Astrocyte of the cerebellum (primary cell): ENCODE measurements around the gene OR52K2.

Source experiments
- DNase-seq: peaks from one replicate; pipeline ENCODE4 v3.0.0-alpha.2; 2011; ENCODE audit warnings: low read depth
- H3K4me3 ChIP-seq: 2 replicates; pipeline ENCODE4 v1.5.1; 2011; ENCODE audit warnings: mild to moderate bottlenecking, low read depth, low read length, moderate library complexity
- in situ Hi-C: cut with HindIII; loops from 2 replicates; pipeline ENCODE4 v1.10.0; 2017; ENCODE audit warnings: low sequenced_read_pairs
- TF ChIP-seq, protein P1 (sequence below): IDR thresholded peaks from 2 replicates; pipeline ENCODE4 v1.5.1; 2012; ENCODE audit warnings: low read length, low read depth, moderate library complexity, mild to moderate bottlenecking; ENCODE audit errors: missing control alignments

The OR52K2 gene

DNA sequence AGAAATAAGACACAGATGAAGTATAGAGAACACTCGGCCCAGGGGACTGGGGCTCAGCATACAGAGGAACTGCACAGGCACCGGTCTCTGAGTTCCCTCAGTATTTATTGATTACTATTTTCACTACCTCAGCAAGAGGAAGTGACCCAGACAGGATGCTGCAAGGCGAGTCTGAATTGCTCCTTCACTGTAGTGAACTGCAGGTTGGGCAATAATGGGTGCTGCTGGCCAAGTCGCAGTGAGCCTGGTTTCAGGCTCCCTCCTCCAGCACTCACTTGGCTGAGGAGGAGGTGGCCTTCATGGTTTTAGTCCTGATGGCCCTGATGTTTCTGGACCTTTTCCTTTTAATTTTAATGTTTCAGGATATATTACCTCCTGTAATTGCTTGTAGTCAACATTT lies 10.4 kb downstream of the OR52K2 start:
- no peak for DNase-seq
- in situ Hi-C loops, result no loop called here
- H3K4me3 ChIP-seq, result no peak overlapping the region
- TF ChIP-seq, protein P1, sequence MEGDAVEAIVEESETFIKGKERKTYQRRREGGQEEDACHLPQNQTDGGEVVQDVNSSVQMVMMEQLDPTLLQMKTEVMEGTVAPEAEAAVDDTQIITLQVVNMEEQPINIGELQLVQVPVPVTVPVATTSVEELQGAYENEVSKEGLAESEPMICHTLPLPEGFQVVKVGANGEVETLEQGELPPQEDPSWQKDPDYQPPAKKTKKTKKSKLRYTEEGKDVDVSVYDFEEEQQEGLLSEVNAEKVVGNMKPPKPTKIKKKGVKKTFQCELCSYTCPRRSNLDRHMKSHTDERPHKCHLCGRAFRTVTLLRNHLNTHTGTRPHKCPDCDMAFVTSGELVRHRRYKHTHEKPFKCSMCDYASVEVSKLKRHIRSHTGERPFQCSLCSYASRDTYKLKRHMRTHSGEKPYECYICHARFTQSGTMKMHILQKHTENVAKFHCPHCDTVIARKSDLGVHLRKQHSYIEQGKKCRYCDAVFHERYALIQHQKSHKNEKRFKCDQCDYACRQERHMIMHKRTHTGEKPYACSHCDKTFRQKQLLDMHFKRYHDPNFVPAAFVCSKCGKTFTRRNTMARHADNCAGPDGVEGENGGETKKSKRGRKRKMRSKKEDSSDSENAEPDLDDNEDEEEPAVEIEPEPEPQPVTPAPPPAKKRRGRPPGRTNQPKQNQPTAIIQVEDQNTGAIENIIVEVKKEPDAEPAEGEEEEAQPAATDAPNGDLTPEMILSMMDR, result no peak

GRCh38 chr11:4460151-4460550 lies 11.1 kb downstream of the OR52K2 start:
- H3K4me3 ChIP-seq, result no peak overlapping the region
- no peak for DNase-seq
- in situ Hi-C loops, result no loop called here
- TF ChIP-seq, protein P1, result no peak

DNA sequence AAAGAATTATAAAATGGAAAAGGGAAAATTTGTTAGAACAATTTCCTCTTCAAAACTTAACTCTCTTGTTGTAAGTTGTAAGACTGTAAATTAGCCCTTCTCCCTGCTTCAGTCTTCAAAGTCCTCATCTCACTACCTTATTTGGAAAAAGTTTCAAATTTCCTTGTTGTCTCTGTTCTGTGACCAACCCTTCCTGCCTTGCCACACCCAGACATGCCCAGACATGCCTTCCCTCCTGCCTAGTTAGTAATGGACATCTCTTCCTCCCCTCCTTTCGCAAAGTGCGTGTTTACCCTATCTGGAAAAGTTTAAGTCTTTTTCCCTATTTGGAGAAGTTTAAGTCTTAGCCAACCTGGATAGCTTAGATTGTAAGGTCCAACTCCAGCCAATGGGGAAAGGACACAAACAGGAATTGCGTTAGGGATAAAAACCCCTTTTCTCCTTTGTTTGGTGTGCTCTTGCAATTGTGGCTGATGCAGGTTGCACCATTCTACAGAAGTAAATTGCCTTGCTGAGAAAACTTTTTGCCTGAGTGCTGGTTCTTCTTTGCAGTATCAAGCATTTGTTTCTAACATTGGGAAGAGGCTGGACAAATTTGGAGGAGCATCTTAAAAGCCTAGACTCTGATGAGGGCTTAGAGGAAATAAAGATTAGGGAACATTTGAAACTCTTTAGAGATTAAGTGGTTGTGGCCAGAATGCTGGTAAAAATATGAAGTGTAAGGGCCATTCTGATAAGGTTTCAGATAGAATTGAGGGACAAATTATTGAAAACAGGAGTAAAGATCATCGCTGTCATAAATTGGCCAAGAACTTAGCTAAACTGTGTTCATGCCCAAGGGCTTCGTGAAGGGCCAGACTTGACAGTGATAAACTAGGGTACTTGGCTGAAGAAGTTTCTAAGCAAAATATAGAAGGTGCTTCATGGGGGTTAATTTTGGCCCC lies 15.4 kb downstream of the OR52K2 start:
- no peak for DNase-seq
- TF ChIP-seq, protein P1, result no peak
- H3K4me3 ChIP-seq, result no peak overlapping the region
- in situ Hi-C loops, result no loop called here

DNA sequence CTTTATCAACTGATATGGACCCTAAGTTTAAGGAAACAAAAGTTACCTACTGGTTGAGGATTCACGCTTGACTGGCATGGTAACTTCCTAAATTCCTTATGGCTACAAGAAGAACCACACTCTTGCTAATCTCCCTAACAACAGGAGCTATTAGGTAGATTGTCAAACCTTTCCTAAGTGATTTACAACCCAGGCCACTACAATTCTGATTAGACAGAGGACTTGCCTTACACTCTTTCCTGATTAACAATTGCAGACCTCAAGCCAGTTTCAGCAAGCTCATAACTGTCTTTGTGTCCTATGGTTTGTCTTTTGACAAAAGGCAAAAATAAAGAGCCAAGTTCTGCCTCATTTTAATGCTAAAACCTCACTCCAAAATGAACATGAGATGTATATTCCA lies 16.3 kb downstream of the OR52K2 start:
- in situ Hi-C loops, result no loop called here
- H3K4me3 ChIP-seq, result no peak overlapping the region
- no peak for DNase-seq
- TF ChIP-seq, protein P1, result no peak

DNA sequence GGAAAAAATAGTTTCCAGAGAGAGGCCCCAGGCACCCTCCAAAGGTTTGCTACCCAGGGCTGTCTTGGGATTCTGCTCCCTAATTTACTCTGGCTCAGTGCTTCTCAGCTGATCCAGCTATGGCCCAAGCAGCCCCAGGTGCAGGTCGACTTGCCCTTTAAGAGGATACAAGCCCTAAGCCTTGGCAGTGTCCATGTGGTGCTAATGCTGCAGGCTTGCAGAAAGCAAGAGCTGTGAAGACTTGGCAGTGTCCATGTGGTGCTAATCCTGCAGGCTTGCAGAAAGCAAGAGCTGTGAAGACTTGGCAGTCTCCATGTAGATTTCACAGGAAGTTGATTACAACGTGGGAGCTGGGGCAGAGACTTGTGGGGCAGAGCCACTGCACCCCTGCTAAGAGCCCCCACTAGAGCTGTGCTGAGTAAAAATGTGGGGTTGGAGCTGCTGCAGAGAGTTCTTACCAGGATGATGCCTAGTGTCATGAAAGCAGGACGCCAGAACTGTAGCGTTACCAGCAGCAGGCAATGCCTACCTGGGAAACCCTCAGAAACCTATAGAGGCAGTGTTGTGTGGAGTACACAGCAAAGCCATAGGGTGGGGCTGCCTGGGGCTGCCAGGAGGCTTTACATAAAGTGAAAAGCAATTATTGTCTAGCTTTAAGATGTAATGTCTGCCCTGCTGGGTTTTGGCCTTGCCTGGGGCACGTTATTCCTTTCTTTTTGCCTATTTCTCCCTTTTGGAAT lies 17.2 kb downstream of the OR52K2 start:
- DNase-seq, result no peak
- in situ Hi-C loops, result no loop called here
- H3K4me3 ChIP-seq, result no peak overlapping the region
- TF ChIP-seq, protein P1, result no peak

DNA sequence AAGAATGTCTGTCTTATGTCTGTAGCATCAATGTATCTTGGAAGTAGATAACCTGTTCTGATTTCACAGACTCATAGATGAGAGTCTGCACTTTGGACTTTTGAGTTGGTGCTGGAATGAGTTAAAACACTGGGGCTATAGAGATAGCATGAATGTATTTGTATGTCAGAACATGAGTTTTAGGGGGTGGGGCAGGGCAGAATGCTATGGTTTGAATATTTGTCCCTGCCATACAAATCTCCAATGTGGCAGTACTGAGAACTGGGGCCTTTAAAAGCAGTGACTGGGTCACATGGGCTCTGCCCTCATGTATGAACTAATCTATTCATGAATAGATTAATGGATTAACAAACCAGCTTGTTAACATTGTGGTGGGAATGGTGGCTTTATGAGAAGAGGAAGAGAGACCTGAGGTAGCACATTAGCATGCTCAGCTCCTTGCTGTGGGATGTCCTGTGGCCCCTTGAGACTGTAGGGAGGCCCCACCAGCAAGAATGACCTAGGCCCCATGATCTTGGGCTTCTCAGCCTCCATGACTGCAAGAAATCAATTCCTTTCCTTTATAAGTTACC lies 17.9 kb downstream of the OR52K2 start:
- TF ChIP-seq, protein P1, result no peak
- in situ Hi-C loops, result no loop called here
- no peak overlapping the region for H3K4me3 ChIP-seq
- DNase-seq, result no peak
